GM21528 (cell line): ENCODE data around the gene DENND1A.

Experiments
- ATAC-seq: cut with Tn5 transposase; IDR thresholded peaks from one replicate; pipeline ENCODE4 v1.9.1; 2021; ENCODE audit warnings: mild to moderate bottlenecking, moderate library complexity; ENCODE audit not compliant: unreplicated experiment, low FRiP score

DENND1A gene

GRCh38 chr9:123551734-123552133 is 378.2 kb downstream of the DENND1A start:
- no peak for ATAC-seq

GRCh38 chr9:123550797-123551196 is 379.1 kb downstream of the DENND1A start:
- ATAC-seq, result no peak

DNA sequence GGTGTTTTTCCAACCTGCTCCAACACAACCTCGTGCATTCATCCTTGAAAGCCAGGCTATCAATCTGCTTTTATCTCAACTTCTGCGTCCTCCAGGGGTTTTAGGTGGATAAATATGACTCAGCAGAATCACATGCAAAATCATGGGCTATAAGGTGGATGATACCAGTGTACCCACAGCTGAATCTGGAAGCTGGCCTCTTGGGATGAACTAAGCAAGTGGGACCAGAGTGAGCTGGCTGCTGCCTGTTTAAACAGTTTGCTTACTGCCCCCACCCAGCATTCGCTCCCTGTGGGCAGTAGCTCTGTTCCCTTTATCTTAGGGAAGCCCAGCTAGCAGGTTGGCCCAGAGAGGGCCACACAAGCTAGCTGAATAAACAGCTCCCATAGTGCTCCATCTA is 379.9 kb downstream of the DENND1A start:
- no peak for ATAC-seq

- ATAC-seq, result no peak
Observed at GRCh38 chr9:123548741-123549545, 381.0 kb downstream of the DENND1A start.

- no peak for ATAC-seq
Observed at GRCh38 chr9:123544007-123544827, 385.7 kb downstream of the DENND1A start.

- no peak for ATAC-seq
Observed at GRCh38 chr9:123543492-123543891, 386.4 kb downstream of the DENND1A start.

DNA sequence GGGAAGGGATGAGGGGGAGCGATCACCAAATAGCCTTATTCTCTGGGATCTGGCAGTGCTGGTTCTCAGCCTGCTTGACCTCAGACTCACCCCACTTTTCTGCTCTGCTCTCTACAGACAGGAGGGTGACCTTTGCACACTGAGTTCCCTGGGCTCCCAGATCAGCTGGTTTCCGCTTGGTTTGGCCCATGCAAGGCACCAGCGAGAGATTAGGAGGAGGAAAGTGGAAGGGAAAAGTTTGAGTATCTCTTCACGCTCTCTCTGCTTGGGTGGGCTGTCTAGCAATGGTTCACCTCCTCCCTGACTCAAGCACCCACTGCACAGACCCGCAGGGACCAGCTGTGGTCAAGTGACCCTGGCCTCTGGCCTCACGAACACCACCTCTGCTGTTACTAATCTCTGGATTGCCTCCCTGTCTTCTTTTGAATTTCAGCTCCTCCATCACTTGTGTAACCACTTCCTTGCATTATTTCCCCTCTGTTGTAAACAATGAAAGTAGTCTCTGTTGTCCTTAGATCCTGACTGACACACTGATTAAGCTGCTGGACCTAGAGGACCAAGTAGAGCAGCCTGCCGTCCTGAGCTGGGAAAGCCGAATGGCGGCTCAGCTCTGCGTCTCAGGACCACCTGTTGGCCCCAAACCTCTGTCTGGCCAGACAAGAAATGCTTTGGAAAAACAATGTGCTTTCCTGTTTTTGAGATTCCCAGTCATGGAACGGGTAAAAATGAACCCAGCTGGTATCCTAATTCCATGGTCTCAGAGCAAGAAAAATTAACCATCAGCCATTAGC is 387.3 kb downstream of the DENND1A start:
- ATAC-seq, result no peak

DNA sequence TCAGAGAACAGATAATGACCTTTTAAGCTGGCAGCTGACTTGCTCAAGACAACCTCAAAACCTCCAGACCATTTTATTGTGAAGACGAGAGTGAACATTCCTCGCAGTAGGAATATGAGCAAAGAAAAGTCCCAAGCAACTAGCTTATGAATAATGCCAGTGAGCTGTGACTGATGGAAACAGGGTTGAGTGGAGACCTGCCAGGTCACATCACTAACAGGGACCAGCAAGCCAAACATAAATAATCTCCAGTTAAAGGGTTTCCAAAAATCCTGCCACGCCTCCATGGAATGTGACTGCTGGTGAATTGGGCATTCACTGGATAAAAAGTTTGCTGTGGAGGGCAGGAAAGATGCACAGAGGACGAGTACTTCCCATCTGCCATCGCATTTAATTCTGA is 388.5 kb downstream of the DENND1A start:
- no peak for ATAC-seq

DNA sequence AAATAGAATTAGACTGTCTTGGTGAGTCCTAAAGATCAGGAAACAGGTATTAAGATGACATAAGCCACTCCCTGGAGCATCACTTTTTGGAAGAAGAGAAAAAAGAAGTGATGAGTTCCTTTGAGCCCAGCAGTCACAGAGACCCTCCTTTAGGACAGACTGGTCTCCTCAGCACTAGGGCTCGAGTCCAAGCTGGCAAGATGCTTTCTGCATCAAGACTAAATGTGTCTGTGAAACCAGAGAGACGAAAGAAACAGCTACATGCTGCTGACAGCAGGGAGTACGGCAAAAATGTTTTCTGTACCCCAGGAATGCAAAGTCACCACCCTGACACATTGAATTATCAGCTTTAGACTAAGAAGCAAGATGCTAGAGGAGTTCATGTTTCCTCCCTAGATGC is 389.5 kb downstream of the DENND1A start:
- no peak for ATAC-seq

DNA sequence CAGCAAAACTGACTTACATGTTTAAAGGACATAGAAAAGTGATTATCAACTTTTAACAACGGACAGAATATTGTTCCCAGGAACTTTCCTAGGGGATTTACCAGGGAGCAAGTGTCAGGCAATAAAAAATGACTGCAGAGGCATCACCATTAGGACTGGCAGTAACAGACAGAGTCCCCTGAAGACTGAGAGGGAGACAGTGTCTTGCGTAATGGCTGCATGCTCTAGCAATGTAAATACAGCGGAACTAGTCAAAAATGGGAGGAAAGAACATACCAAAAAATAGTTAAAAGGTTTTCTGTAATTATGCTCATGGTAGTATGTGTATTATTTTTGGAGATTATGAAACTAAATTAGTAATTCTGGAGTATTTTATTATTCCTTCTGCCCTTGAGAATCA is 392.1 kb downstream of the DENND1A start:
- no peak for ATAC-seq

DNA sequence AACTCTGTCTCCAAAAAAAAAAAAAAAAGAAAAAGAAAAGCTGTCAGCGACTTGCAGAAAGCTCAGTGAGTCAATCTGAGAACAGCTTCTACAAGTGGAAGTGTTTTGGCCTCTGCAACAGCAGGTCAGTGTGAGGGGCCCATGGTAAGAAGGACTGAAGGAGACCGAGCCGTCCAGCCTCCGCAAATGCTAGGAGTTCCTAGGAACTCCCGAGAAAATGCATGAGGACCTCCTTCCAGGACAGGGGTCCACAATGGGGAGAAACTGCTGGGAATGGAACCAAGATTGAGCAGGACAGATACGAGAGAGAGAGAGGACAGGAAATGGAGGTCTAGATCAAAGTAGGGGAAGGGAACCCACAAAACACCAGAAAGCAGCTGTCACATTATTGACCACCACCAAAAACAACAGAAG is 393.5 kb downstream of the DENND1A start:
- no peak for ATAC-seq

DNA sequence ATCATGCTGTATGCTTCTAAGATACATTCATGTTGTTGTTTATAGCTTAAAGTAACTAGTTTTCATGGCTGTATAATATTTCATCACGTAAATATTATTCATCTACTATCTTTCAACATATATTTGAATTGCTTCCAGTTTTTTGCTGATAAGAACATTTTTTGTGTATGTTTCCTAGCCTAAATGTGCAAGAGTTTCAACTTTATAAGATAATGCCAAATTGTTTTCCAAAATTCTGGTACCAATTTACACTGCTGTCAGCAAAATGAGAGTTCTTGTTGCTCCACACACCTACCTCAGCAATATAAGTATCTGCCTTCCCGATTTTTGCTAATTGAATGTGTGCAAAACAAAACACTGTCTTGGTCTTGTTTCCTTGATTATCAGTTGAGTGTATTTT is 395.6 kb downstream of the DENND1A start:
- ATAC-seq, result no peak

GRCh38 chr9:123530244-123530643 is 399.7 kb downstream of the DENND1A start:
- ATAC-seq, result no peak

DNA sequence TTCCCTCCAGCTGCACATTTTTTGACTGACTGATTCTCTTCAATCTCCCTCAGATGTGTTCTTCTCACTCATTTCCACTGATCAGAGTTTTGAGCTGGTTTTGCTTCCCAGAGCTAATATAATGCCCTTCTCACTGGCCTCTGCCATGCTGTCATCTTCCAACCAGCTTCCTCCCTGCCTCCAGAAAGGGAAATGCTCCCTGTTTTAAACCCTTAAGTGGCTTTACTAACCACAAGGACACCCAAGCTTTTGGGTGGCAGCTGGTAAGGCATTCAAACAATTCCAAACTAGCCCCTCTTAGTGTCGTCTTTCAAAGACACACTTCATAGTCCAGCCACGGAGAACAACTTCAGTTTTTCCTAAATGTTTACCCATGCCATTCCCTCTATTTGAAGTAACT is 401.4 kb downstream of the DENND1A start:
- no peak for ATAC-seq

- no peak for ATAC-seq
Observed at GRCh38 chr9:123527981-123528380, 401.9 kb downstream of the DENND1A start.

DNA sequence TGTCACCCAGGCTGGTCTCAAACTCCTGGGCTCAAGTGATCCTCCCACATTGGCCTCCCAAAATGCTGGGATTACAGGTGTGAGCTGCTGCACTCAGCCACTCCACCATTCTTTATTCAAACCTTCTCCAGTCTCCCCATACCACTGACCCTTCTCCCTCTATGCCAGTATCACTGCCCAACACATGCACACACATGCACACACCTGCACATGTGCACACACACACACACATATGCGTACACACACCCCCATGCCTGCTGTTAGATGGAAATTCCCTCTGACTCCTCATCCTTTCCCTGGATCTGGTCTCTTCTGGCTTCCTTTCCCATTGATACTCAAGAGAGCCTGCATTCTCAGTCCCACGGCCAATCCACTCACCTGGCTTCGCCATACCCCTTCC is 404.0 kb downstream of the DENND1A start:
- no peak for ATAC-seq

GRCh38 chr9:123525424-123525823 is 404.5 kb downstream of the DENND1A start:
- ATAC-seq, result no peak

DNA sequence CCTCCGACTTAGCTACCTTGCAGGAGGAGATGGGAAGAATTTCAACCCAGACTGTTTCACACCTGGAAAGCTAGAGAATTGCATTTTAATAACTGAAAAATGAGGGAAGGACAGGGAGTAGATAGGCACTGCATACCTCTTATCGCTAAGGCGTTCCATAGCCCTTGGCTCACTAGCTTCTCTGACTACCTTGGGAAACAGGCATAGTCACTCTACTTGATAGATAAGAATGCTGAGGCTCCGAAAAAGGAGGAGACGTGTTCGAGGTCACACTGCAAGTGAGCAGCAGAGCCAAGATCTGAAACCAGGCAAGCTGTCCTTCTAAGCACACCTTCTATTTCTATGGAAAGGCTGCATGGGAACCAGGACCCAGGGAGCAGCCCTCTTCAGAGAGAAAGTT is 405.1 kb downstream of the DENND1A start:
- ATAC-seq, result no peak

GRCh38 chr9:123523845-123524244 is 406.1 kb downstream of the DENND1A start:
- no peak for ATAC-seq

DNA sequence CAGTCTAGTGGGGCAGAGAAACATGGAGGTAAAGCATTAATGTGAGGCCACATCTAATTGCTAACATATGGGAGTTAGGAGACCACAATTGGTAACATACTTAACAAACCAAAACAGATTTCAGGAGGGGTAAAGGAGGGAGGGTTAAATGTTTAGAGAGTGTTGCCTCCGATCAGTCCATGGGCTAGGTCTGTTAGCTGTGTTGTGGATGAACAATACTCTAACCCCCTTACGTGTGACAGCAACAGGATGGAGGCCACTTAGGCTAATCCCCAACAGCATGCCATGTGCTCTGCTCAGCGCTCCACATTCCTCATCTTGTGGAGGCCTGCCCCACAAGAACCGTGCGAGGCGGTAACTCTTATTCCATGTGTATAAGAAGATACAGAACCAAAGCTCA is 406.9 kb downstream of the DENND1A start:
- ATAC-seq, result no peak

- ATAC-seq, result no peak
Observed at GRCh38 chr9:123522251-123522650, 407.7 kb downstream of the DENND1A start.
